ENCODE data around the gene HFM1.

GRCh38 chr1:91374086-91374485 is 30.6 kb downstream of the HFM1 start:
- TF ChIP-seq POLR2A (IDR thresholded peaks at IDR 0.05; ENCODE audit: low read depth, low read length) (no peak), EZH2 (IDR thresholded peaks at IDR 0.05; ENCODE audit: borderline replicate concordance, low read depth, low read length, severe bottlenecking) (no peak), POLR2AphosphoS5 (IDR thresholded peaks at IDR 0.05; ENCODE audit: insufficient read depth, low read depth, low read length) (no peak), CTCF (IDR thresholded peaks at IDR 0.05; ENCODE audit: extremely low read depth in 1 of 2, insufficient read depth in 1 of 2, low read depth in 1 of 2, low read length in 2 of 2) (no peak), GATA2 (IDR thresholded peaks at IDR 0.05; ENCODE audit: insufficient read depth, insufficient read length, low read depth, low read length) (no peak), JUN (IDR thresholded peaks at IDR 0.05; ENCODE audit: borderline replicate concordance, insufficient read depth, insufficient read length, low read depth) (no peak), MAX (IDR thresholded peaks at IDR 0.05; ENCODE audit: insufficient read depth, insufficient read length) (no peak), FOS (IDR thresholded peaks at IDR 0.05; ENCODE audit: borderline replicate concordance, insufficient read depth, low read length) (no peak)
